ENCODE measurements around the gene PEPD.

The PEPD gene

GRCh38 chr19:33508941-33509614 is 12.5 kb downstream of the PEPD start:
- Histone ChIP-seq H3K4me3 (ENCODE audit: insufficient read depth, low read length, poor library complexity, severe bottlenecking) (no peak overlapping the region), H3K4me2 (ENCODE audit: low read depth, low read length, poor library complexity, severe bottlenecking) (no peak overlapping the region), H3K36me3 (ENCODE audit: low read length) (no peaks in the 10 kb centered on the region)

GRCh38 chr19:33508431-33508830 is 13.2 kb downstream of the PEPD start:
- no peak overlapping the region for H3K27ac ChIP-seq (ENCODE audit: low read depth, low read length)
- no peak overlapping the region for H3K4me2 ChIP-seq (ENCODE audit: low read depth, low read length, poor library complexity, severe bottlenecking)
- H3K36me3 ChIP-seq (ENCODE audit: low read length), result no peaks in the 10 kb centered on the region

More at GRCh38 chr19:33508941-33509614, 12.5 kb downstream of the PEPD start:
- Histone ChIP-seq H4K20me1 (ENCODE audit: low read depth, low read length) (no peaks in the 10 kb centered on the region), H3K9ac (ENCODE audit: low read length) (no peak overlapping the region), H3K79me2 (ENCODE audit: insufficient read depth, low read length) (no peaks in the 10 kb centered on the region), H3K9me3 (ENCODE audit: insufficient read depth, low read length) (no peaks in the 10 kb centered on the region), H3F3A (ENCODE audit: insufficient read depth) (no peaks in the 10 kb centered on the region), H2AFZ (ENCODE audit: low read depth, low read length, severe bottlenecking) (no peak overlapping the region), H3K27ac (ENCODE audit: low read depth, low read length) (no peak overlapping the region), H3K9me2 (replicated peaks; ENCODE audit: insufficient read depth, low read length) (no peaks in the 10 kb centered on the region), H3K27me3 (ENCODE audit: low read length) (no peaks in the 10 kb centered on the region)
- TF ChIP-seq EZH2phosphoT487 (conservative IDR thresholded peaks at IDR 0.05; ENCODE audit: low read length), result no peak
- no peak for TF ChIP-seq CTCF (IDR thresholded peaks at IDR 0.05; ENCODE audit: insufficient read depth, low read length, poor library complexity, severe bottlenecking)

GRCh38 chr19:33508009-33508408 is 13.6 kb downstream of the PEPD start:
- Histone ChIP-seq H3F3A (ENCODE audit: insufficient read depth) (no peaks in the 10 kb centered on the region), H4K20me1 (ENCODE audit: low read depth, low read length) (no peaks in the 10 kb centered on the region), H3K9me3 (ENCODE audit: insufficient read depth, low read length) (no peaks in the 10 kb centered on the region), H3K4me3 (ENCODE audit: insufficient read depth, low read length, poor library complexity, severe bottlenecking) (no peak overlapping the region), H2AFZ (ENCODE audit: low read depth, low read length, severe bottlenecking) (no peak overlapping the region), H3K9ac (ENCODE audit: low read length) (no peak overlapping the region), H3K27ac (ENCODE audit: low read depth, low read length) (no peak overlapping the region), H3K4me2 (ENCODE audit: low read depth, low read length, poor library complexity, severe bottlenecking) (no peak overlapping the region), H3K36me3 (ENCODE audit: low read length) (no peaks in the 10 kb centered on the region), H3K79me2 (ENCODE audit: insufficient read depth, low read length) (no peaks in the 10 kb centered on the region), H3K9me2 (replicated peaks; ENCODE audit: insufficient read depth, low read length) (no peaks in the 10 kb centered on the region), H3K27me3 (ENCODE audit: low read length) (no peaks in the 10 kb centered on the region)
- TF ChIP-seq EZH2phosphoT487 (conservative IDR thresholded peaks at IDR 0.05; ENCODE audit: low read length) (no peak), CTCF (IDR thresholded peaks at IDR 0.05; ENCODE audit: insufficient read depth, low read length, poor library complexity, severe bottlenecking) (no peak)

More at GRCh38 chr19:33508431-33508830, 13.2 kb downstream of the PEPD start:
- Histone ChIP-seq H3K79me2 (ENCODE audit: insufficient read depth, low read length) (no peaks in the 10 kb centered on the region), H3K27me3 (ENCODE audit: low read length) (no peaks in the 10 kb centered on the region), H4K20me1 (ENCODE audit: low read depth, low read length) (no peaks in the 10 kb centered on the region), H3F3A (ENCODE audit: insufficient read depth) (no peaks in the 10 kb centered on the region), H3K4me3 (ENCODE audit: insufficient read depth, low read length, poor library complexity, severe bottlenecking) (no peak overlapping the region), H3K9me3 (ENCODE audit: insufficient read depth, low read length) (no peaks in the 10 kb centered on the region), H3K9ac (ENCODE audit: low read length) (no peak overlapping the region), H2AFZ (ENCODE audit: low read depth, low read length, severe bottlenecking) (no peak overlapping the region), H3K9me2 (replicated peaks; ENCODE audit: insufficient read depth, low read length) (no peaks in the 10 kb centered on the region)
- TF ChIP-seq CTCF (IDR thresholded peaks at IDR 0.05; ENCODE audit: insufficient read depth, low read length, poor library complexity, severe bottlenecking) (no peak), EZH2phosphoT487 (conservative IDR thresholded peaks at IDR 0.05; ENCODE audit: low read length) (no peak)
